Ramos (cell line): ENCODE results near the gene BCL2L1.
"Not testable (repeated sequence)": the region's sequence is repeated elsewhere in the genome, so short reads cannot be mapped to it uniquely, and the experiment has no call there.

Source experiments
- in situ Hi-C: fragments of 300-500 bp; cut with MboI; formaldehyde crosslinking; loops from one replicate; pipeline ENCODE4 v1.14.3; 2022; ENCODE audit warnings: low sequenced_read_pairs; ENCODE audit not compliant: unreplicated experiment

The BCL2L1 gene

GRCh38 chr20:31632548-31633338, 89.9 kb downstream of the BCL2L1 start:
- in situ Hi-C loops = loop anchor here (10.0 kb wide), 1 partner anchor 92 kb away; the partner anchor contains the start of gene BCL2L1

GRCh38 chr20:31630187-31630790, 92.4 kb downstream of the BCL2L1 start:
- in situ Hi-C loops = loop anchor here (10.0 kb wide), 1 partner anchor 95 kb away; the partner anchor contains the start of gene BCL2L1

GRCh38 chr20:31628057-31628456, 94.6 kb downstream of the BCL2L1 start:
- in situ Hi-C loops = not testable (repeated sequence)

GRCh38 chr20:31626534-31626933, 96.1 kb downstream of the BCL2L1 start:
- in situ Hi-C loops = not testable (repeated sequence)

GRCh38 chr20:31623123-31623505, 99.6 kb downstream of the BCL2L1 start:
- in situ Hi-C loops = not testable (repeated sequence)

GRCh38 chr20:31620246-31620645, 102.4 kb downstream of the BCL2L1 start:
- in situ Hi-C loops = no loop called here

GRCh38 chr20:31617432-31618104, 105.1 kb downstream of the BCL2L1 start:
- in situ Hi-C loops = no loop called here

GRCh38 chr20:31615416-31615815, 107.3 kb downstream of the BCL2L1 start:
- in situ Hi-C loops = no loop called here
